Mesenchymal stem cell (in vitro differentiated cells and primary cell): ENCODE data around the gene MARCHF5.
A peak's percentile ranks its signal among the peaks of the same experiment; 100 is the strongest.
"Not testable (repeated sequence)": the region's sequence is repeated elsewhere in the genome, so short reads cannot be mapped to it uniquely, and the experiment has no call there.

Source experiments
- DNase-seq: peaks from one replicate; pipeline ENCODE4 v3.0.0-alpha.2; 2013
- H2AFZ ChIP-seq: one replicate; pipeline ENCODE4 v1.6.1; 2013; ENCODE audit warnings: low read depth, mild to moderate bottlenecking, control low read depth, inconsistent platforms, low read length, moderate library complexity
- H2AK5ac ChIP-seq: 2 replicates; pipeline ENCODE4 v1.6.1; 2013; ENCODE audit warnings: low read length, moderate library complexity, mild to moderate bottlenecking, inconsistent platforms; ENCODE audit not compliant: severe bottlenecking
- H2BK120ac ChIP-seq: one replicate; pipeline ENCODE4 v1.6.1; 2013; ENCODE audit warnings: low read depth, mild to moderate bottlenecking, inconsistent platforms, low read length, moderate library complexity
- H2BK12ac ChIP-seq, 2 experiments: one replicate each; pipeline ENCODE4 v1.6.1; 2013; ENCODE audit warnings: inconsistent platforms in 2 of 2, low read length in 2 of 2, mild to moderate bottlenecking in 2 of 2, moderate library complexity in 2 of 2, control low read depth in 1 of 2
- H2BK15ac ChIP-seq: one replicate; pipeline ENCODE4 v1.6.1; 2013; ENCODE audit warnings: mild to moderate bottlenecking, low read depth, inconsistent platforms; ENCODE audit not compliant: poor library complexity, severe bottlenecking
- H2BK5ac ChIP-seq: 2 replicates; pipeline ENCODE4 v1.6.1; 2013; ENCODE audit warnings: low read depth, mild to moderate bottlenecking, low read length, control low read depth, inconsistent platforms; ENCODE audit not compliant: poor library complexity, severe bottlenecking
- H3K14ac ChIP-seq, 2 experiments: one replicate each; pipeline ENCODE4 v1.6.1; 2013; ENCODE audit warnings: inconsistent platforms in 2 of 2, low read length in 2 of 2, control low read depth in 1 of 2, mild to moderate bottlenecking in 1 of 2, moderate library complexity in 1 of 2
- H3K18ac ChIP-seq, 2 experiments: one replicate each; pipeline ENCODE4 v1.6.1; 2013; ENCODE audit warnings: inconsistent platforms in 2 of 2, low read length in 2 of 2, control low read depth in 1 of 2, low read depth in 1 of 2, mild to moderate bottlenecking in 1 of 2
- H3K23ac ChIP-seq, 2 experiments: one replicate each; pipeline ENCODE4 v1.6.1; 2013; ENCODE audit warnings: inconsistent platforms in 2 of 2, low read length in 2 of 2, mild to moderate bottlenecking in 2 of 2, moderate library complexity in 2 of 2, control low read depth in 1 of 2
- H3K27ac ChIP-seq: 2 replicates; pipeline ENCODE4 v1.5.1; 2013; ENCODE audit warnings: mild to moderate bottlenecking, moderate library complexity, low read length, control low read depth, inconsistent platforms; ENCODE audit not compliant: poor library complexity, severe bottlenecking
- H3K27me3 ChIP-seq, 2 experiments: 2 replicates each; pipeline versions ENCODE4 v1.6.1 to v1.7.0; 2013; ENCODE audit warnings: low read length in 2 of 2, mild to moderate bottlenecking in 2 of 2, moderate library complexity in 2 of 2, control low read depth in 1 of 2, inconsistent platforms in 1 of 2; ENCODE audit not compliant: control insufficient read depth in 1 of 2, insufficient read depth in 1 of 2
- H3K36me3 ChIP-seq, 2 experiments: 2 replicates each; pipeline versions ENCODE4 v1.6.1 to v1.7.0; 2013; ENCODE audit warnings: low read length in 2 of 2, control low read depth in 1 of 2, inconsistent platforms in 1 of 2, low read depth in 1 of 2, mild to moderate bottlenecking in 1 of 2; ENCODE audit not compliant: insufficient read depth in 2 of 2, control insufficient read depth in 1 of 2
- H3K4ac ChIP-seq, 2 experiments: one replicate each; pipeline ENCODE4 v1.6.1; 2013; ENCODE audit warnings: inconsistent platforms in 2 of 2, low read length in 2 of 2, mild to moderate bottlenecking in 2 of 2, moderate library complexity in 2 of 2, control low read depth in 1 of 2, low read depth in 1 of 2
- H3K4me1 ChIP-seq: 2 replicates; pipeline ENCODE4 v1.6.1; 2013; ENCODE audit warnings: low read depth, low read length, control low read depth; ENCODE audit not compliant: control insufficient read depth, insufficient read depth
- H3K4me2 ChIP-seq: 2 replicates; pipeline ENCODE4 v1.6.1; 2013; ENCODE audit warnings: low read length, mild to moderate bottlenecking, inconsistent platforms; ENCODE audit not compliant: poor library complexity, severe bottlenecking
- H3K4me3 ChIP-seq, 2 experiments: 2 replicates each; pipeline versions ENCODE4 v1.5.1 to v1.7.0; 2013; ENCODE audit warnings: low read length in 2 of 2, mild to moderate bottlenecking in 2 of 2, control low read depth in 1 of 2, low read depth in 1 of 2; ENCODE audit not compliant: insufficient read depth in 1 of 2
- H3K79me1 ChIP-seq: replicated peaks from 2 replicates; pipeline ENCODE4 v1.6.1; 2013; ENCODE audit warnings: mild to moderate bottlenecking, control low read depth, low read length, inconsistent platforms; ENCODE audit not compliant: poor library complexity, severe bottlenecking
- H3K9ac ChIP-seq: 2 replicates; pipeline ENCODE4 v1.7.0; 2013; ENCODE audit warnings: mild to moderate bottlenecking, low read length, moderate library complexity
- H3K9me3 ChIP-seq: 2 replicates; pipeline ENCODE4 v1.7.0; 2013; ENCODE audit warnings: mild to moderate bottlenecking, low read length; ENCODE audit not compliant: control insufficient read depth
- H4K8ac ChIP-seq: one replicate; pipeline ENCODE4 v1.6.1; 2013; ENCODE audit warnings: inconsistent platforms, mild to moderate bottlenecking, low read length, moderate library complexity
- H4K91ac ChIP-seq: one replicate; pipeline ENCODE4 v1.6.1; 2013; ENCODE audit warnings: mild to moderate bottlenecking, low read length, inconsistent platforms
- WGBS: methylation state at CpG from one replicate; pipeline ENCODE4 v1.1.7; 2013; ENCODE audit warnings: mixed read lengths; 5-methylcytosine and 5-hydroxymethylcytosine counted together

Gene MARCHF5

DNA sequence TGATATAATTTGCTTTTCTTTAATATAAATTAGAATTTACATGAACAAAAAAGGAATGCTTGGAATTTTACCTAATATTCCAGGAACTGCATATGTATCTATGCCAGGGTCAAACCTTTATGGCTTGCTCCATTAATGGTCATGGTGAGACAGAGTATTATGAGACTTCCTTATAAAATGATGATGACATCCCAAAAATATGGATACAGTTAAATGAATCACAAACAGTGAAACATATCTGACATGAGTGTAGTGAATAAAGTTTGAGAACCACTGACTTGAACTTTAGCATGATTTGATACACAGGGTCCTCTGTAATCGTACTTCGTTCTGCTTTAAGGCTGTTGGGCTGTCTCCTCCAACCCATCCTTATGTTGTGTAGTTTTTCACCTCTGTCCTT is 51.8 kb downstream of the MARCHF5 start:
- DNase-seq: no peak
- Histone ChIP-seq H2AFZ (no peak overlapping the region), H2BK120ac (no peak overlapping the region), H2BK5ac (no peak overlapping the region), H3K27me3 (no peaks in the 10 kb centered on the region), H3K4me2 (no peak overlapping the region), H3K18ac (no peak overlapping the region), H4K91ac (no peak overlapping the region), H3K9me3 (no peaks in the 10 kb centered on the region), H3K23ac (no peak overlapping the region), H4K8ac (no peak overlapping the region), H3K4ac (no peak overlapping the region), H3K14ac (no peak overlapping the region), H3K4me3 (no peak overlapping the region), H2BK15ac (no peak overlapping the region), H2AK5ac (no peak overlapping the region), H2BK12ac (no peak overlapping the region), H3K9ac (no peak overlapping the region), H3K36me3 (peaks cover 14 to 40% of the 10 kb centered on the region in 2 experiments), H3K27ac (no peak overlapping the region), H3K4me1 (peaks cover 1% of the 10 kb centered on the region), H3K79me1 (peaks cover 17% of the 10 kb centered on the region)
- 99% methylated on average over 2 of the region's 2 CpGs for WGBS

DNA sequence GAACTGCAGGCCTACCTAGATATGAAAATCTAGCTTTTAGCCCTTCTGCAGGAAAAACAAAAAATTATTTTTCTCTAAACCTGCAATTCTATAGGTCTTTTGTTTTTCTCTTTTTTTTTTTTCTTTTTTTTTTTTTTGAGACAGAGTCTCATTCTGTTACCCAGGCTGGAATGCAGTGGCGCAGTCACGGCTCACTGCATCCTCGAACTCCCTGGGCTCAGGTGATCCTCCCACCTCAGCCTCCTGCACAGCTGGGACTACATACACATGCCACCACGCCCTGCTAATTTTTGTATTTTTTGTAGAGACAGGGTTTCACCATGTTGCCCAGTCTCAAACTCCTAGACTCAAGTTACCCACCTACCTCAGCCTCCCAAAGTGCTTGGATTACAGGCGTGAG is 54.6 kb downstream of the MARCHF5 start:
- H4K8ac ChIP-seq, H3K14ac ChIP-seq, H4K91ac ChIP-seq, H3K9me3 ChIP-seq, H3K23ac ChIP-seq, H3K27ac ChIP-seq, H3K18ac ChIP-seq, H2AFZ ChIP-seq, H2AK5ac ChIP-seq, H2BK120ac ChIP-seq, H3K4me3 ChIP-seq, H2BK15ac ChIP-seq, H3K9ac ChIP-seq, H2BK12ac ChIP-seq, H2BK5ac ChIP-seq, H3K27me3 ChIP-seq, DNase-seq, H3K4me2 ChIP-seq, H3K4ac ChIP-seq, H3K4me1 ChIP-seq: not testable (repeated sequence)
- H3K79me1 ChIP-seq: peaks cover 21% of the 10 kb centered on the region
- 99% methylated on average over 5 of the region's 5 CpGs for WGBS
- peaks cover 18 to 63% of the 10 kb centered on the region in 2 experiments for H3K36me3 ChIP-seq

DNA sequence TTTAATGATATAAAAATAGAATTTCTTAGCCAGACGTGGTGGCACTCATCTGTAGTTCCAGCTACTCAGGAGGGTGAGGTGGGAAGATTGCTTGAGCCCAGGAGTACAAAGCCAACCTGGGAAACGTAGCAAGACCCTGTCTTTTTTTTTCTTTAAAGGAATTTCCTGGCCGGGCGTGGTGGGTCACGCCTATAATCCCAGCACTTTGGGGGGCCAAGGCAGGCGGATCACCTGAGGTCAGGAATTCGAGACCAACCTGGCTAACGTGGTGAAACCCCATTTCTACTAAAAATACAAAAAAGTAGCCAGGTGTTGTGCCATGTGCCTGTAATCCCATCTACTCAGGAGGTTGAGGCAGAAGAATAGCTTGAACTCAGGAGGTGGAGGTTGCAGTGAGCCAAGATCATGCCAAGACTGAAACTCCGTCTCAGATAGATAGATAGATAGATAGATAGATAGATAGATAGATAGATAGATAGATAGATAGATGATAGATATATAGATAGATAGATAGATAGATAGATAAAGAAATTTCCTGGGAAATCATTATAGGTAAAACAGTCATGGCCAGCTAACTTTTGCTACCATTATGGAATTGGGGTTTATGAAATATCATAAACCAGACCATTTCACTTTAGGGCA is 56.2 kb downstream of the MARCHF5 start:
- not testable (repeated sequence) for H3K27ac ChIP-seq, H4K8ac ChIP-seq, H2BK15ac ChIP-seq, H3K4me1 ChIP-seq, H2AFZ ChIP-seq, H4K91ac ChIP-seq, H3K4ac ChIP-seq, DNase-seq, H3K4me2 ChIP-seq, H2BK120ac ChIP-seq, H2AK5ac ChIP-seq, H3K23ac ChIP-seq, H3K4me3 ChIP-seq, H3K27me3 ChIP-seq, H3K9ac ChIP-seq, H3K9me3 ChIP-seq, H3K18ac ChIP-seq, H2BK5ac ChIP-seq, H3K14ac ChIP-seq, H2BK12ac ChIP-seq
- WGBS: 95% methylated on average over 8 of the region's 9 CpGs
- H3K36me3 ChIP-seq: peaks cover 13 to 66% of the 10 kb centered on the region in 2 experiments
- H3K79me1 ChIP-seq: peaks cover 18% of the 10 kb centered on the region

DNA sequence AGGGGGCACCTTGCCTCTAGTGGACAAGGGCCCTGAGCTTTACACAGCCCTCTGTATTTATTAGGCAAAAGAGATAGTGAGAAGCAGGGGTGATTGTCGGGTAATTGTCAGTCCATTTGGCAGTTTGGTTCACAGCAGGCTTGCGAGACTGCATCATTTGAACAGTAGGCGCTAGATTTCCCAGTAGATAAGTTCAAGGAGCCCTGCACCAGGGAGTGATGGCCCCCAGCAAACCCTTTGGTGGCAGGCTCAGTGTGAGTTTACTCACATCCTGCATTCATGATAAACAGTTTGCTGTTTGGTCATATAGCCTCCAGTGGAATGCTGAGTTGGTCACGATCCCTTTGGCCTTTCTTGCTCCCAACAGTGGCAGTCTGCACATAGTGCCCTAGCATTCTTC is 59.4 kb downstream of the MARCHF5 start:
- Histone ChIP-seq H3K18ac (no peak overlapping the region), H3K4me3 (no peak overlapping the region), H2BK15ac (no peak overlapping the region), H2BK5ac (no peak overlapping the region), H3K36me3 (peaks cover 4 to 46% of the 10 kb centered on the region in 2 experiments), H3K4me1 (peaks cover 1% of the 10 kb centered on the region), H2AK5ac (no peak overlapping the region), H3K14ac (no peak overlapping the region), H3K4me2 (no peak overlapping the region), H3K9ac (no peak overlapping the region), H2BK12ac (no peak overlapping the region), H3K9me3 (no peaks in the 10 kb centered on the region), H2AFZ (no peak overlapping the region), H3K4ac (no peak overlapping the region), H3K79me1 (peaks cover 13% of the 10 kb centered on the region), H3K27ac (no peak overlapping the region), H3K23ac (no peak overlapping the region), H4K8ac (no peak overlapping the region), H2BK120ac (no peak overlapping the region), H4K91ac (no peak overlapping the region), H3K27me3 (no peaks in the 10 kb centered on the region)
- 64% methylated on average over 3 of the region's 4 CpGs for WGBS
- peak; percentile 6 for DNase-seq
